Measurements from ENCODE around the gene FAM50B.

- no peak for TF ChIP-seq CTCF (IDR thresholded peaks at IDR 0.05)
- no peak for TF ChIP-seq POLR2A (IDR thresholded peaks at IDR 0.05)
Measured at GRCh38 chr6:3829285-3829684, 19.9 kb upstream of the FAM50B start.

Data from uterus (tissue), 2 donors.